ENCODE data around the gene CAMTA1.

CAMTA1 gene

GRCh38 chr1:7671146-7671465 lies 885.9 kb downstream of the CAMTA1 start:
- Histone ChIP-seq H3K27ac (ENCODE audit: low read depth, low read length) (no peak overlapping the region), H3K9me3 (ENCODE audit: insufficient read depth, low read depth, low read length) (no peaks in the 10 kb centered on the region), H3K36me3 (ENCODE audit: insufficient read depth, low read length) (no peaks in the 10 kb centered on the region), H3K4me1 (ENCODE audit: insufficient read depth, low read length) (peaks cover 10% of the 10 kb centered on the region; the same call in 1 of the 2 replicates), H3K4me3 (ENCODE audit: low read length) (no peak overlapping the region), H3K9ac (ENCODE audit: low read depth, low read length) (no peak overlapping the region), H3K27me3 (ENCODE audit: insufficient read depth, low read length) (peaks cover 2% of the 10 kb centered on the region; the same call in 1 of the 2 replicates)
- 93% methylated on average over 11 of the region's 11 CpGs for WGBS

GRCh38 chr1:7671676-7672075 lies 886.4 kb downstream of the CAMTA1 start:
- peaks cover 2% of the 10 kb centered on the region; the same call in 1 of the 2 replicates for H3K27me3 ChIP-seq (ENCODE audit: insufficient read depth, low read length)
- no peaks in the 10 kb centered on the region for H3K9me3 ChIP-seq (ENCODE audit: insufficient read depth, low read depth, low read length)
- H3K27ac ChIP-seq (ENCODE audit: low read depth, low read length) = no peak overlapping the region
- H3K9ac ChIP-seq (ENCODE audit: low read depth, low read length) = no peak overlapping the region
- no peak overlapping the region for H3K4me3 ChIP-seq (ENCODE audit: low read length)
- H3K36me3 ChIP-seq (ENCODE audit: insufficient read depth, low read length) = no peaks in the 10 kb centered on the region
- WGBS = 94% methylated on average over 5 of the region's 5 CpGs
- H3K4me1 ChIP-seq (ENCODE audit: insufficient read depth, low read length) = peaks cover 10% of the 10 kb centered on the region; the same call in 1 of the 2 replicates

GRCh38 chr1:7672864-7673263 lies 887.6 kb downstream of the CAMTA1 start:
- peaks cover 8% of the 10 kb centered on the region; the same call in 1 of the 2 replicates for H3K4me1 ChIP-seq (ENCODE audit: insufficient read depth, low read length)
- H3K27me3 ChIP-seq (ENCODE audit: insufficient read depth, low read length) = peaks cover 4% of the 10 kb centered on the region; the same call in 1 of the 2 replicates
- no peak overlapping the region for H3K27ac ChIP-seq (ENCODE audit: low read depth, low read length)
- no peak overlapping the region for H3K4me3 ChIP-seq (ENCODE audit: low read length)
- H3K9ac ChIP-seq (ENCODE audit: low read depth, low read length) = no peak overlapping the region
- WGBS = 94% methylated on average over 11 of the region's 11 CpGs
- H3K9me3 ChIP-seq (ENCODE audit: insufficient read depth, low read depth, low read length) = no peaks in the 10 kb centered on the region
- H3K36me3 ChIP-seq (ENCODE audit: insufficient read depth, low read length) = no peaks in the 10 kb centered on the region

GRCh38 chr1:7674972-7675371 lies 889.7 kb downstream of the CAMTA1 start:
- Histone ChIP-seq H3K36me3 (ENCODE audit: insufficient read depth, low read length) (no peaks in the 10 kb centered on the region), H3K27me3 (ENCODE audit: insufficient read depth, low read length) (peaks cover 25% of the 10 kb centered on the region), H3K9me3 (ENCODE audit: insufficient read depth, low read depth, low read length) (no peaks in the 10 kb centered on the region), H3K9ac (ENCODE audit: low read depth, low read length) (no peak overlapping the region), H3K4me3 (ENCODE audit: low read length) (no peak overlapping the region), H3K4me1 (ENCODE audit: insufficient read depth, low read length) (peaks cover 4% of the 10 kb centered on the region; the same call in 1 of the 2 replicates), H3K27ac (ENCODE audit: low read depth, low read length) (no peak overlapping the region)
- WGBS = 77% methylated on average over 4 of the region's 4 CpGs

GRCh38 chr1:7675431-7676273 lies 890.4 kb downstream of the CAMTA1 start:
- Histone ChIP-seq H3K9me3 (ENCODE audit: insufficient read depth, low read depth, low read length) (no peaks in the 10 kb centered on the region), H3K4me1 (ENCODE audit: insufficient read depth, low read length) (no peaks in the 10 kb centered on the region), H3K9ac (ENCODE audit: low read depth, low read length) (no peak overlapping the region), H3K27ac (ENCODE audit: low read depth, low read length) (no peak overlapping the region), H3K4me3 (ENCODE audit: low read length) (no peak overlapping the region), H3K36me3 (ENCODE audit: insufficient read depth, low read length) (no peaks in the 10 kb centered on the region), H3K27me3 (ENCODE audit: insufficient read depth, low read length) (peaks cover 29% of the 10 kb centered on the region)
- 91% methylated on average over 19 of the region's 19 CpGs for WGBS

GRCh38 chr1:7676274-7676945 lies 891.2 kb downstream of the CAMTA1 start:
- WGBS = 92% methylated on average over 15 of the region's 15 CpGs
- Histone ChIP-seq H3K9ac (ENCODE audit: low read depth, low read length) (no peak overlapping the region), H3K9me3 (ENCODE audit: insufficient read depth, low read depth, low read length) (no peaks in the 10 kb centered on the region), H3K27ac (ENCODE audit: low read depth, low read length) (no peak overlapping the region), H3K27me3 (ENCODE audit: insufficient read depth, low read length) (peaks cover 37% of the 10 kb centered on the region), H3K4me1 (ENCODE audit: insufficient read depth, low read length) (no peaks in the 10 kb centered on the region), H3K4me3 (ENCODE audit: low read length) (no peak overlapping the region), H3K36me3 (ENCODE audit: insufficient read depth, low read length) (no peaks in the 10 kb centered on the region)

GRCh38 chr1:7677111-7677510 lies 891.9 kb downstream of the CAMTA1 start:
- H3K36me3 ChIP-seq (ENCODE audit: insufficient read depth, low read length) = no peaks in the 10 kb centered on the region
- no peaks in the 10 kb centered on the region for H3K9me3 ChIP-seq (ENCODE audit: insufficient read depth, low read depth, low read length)
- no peak overlapping the region for H3K4me3 ChIP-seq (ENCODE audit: low read length)
- H3K27me3 ChIP-seq (ENCODE audit: insufficient read depth, low read length) = peaks cover 37% of the 10 kb centered on the region
- H3K4me1 ChIP-seq (ENCODE audit: insufficient read depth, low read length) = no peaks in the 10 kb centered on the region
- H3K27ac ChIP-seq (ENCODE audit: low read depth, low read length) = no peak overlapping the region
- WGBS = 96% methylated on average over 7 of the region's 7 CpGs
- H3K9ac ChIP-seq (ENCODE audit: low read depth, low read length) = no peak overlapping the region

- no peak overlapping the region for H3K4me3 ChIP-seq (ENCODE audit: low read length)
- H3K36me3 ChIP-seq (ENCODE audit: insufficient read depth, low read length) = no peaks in the 10 kb centered on the region
- H3K27me3 ChIP-seq (ENCODE audit: insufficient read depth, low read length) = peaks cover 37% of the 10 kb centered on the region
- H3K27ac ChIP-seq (ENCODE audit: low read depth, low read length) = no peak overlapping the region
- no peak overlapping the region for H3K9ac ChIP-seq (ENCODE audit: low read depth, low read length)
- WGBS = 88% methylated on average over 10 of the region's 10 CpGs
- no peaks in the 10 kb centered on the region for H3K4me1 ChIP-seq (ENCODE audit: insufficient read depth, low read length)
- H3K9me3 ChIP-seq (ENCODE audit: insufficient read depth, low read depth, low read length) = no peaks in the 10 kb centered on the region
Measured at GRCh38 chr1:7677815-7678214, 892.6 kb downstream of the CAMTA1 start.

GRCh38 chr1:7678491-7679158 lies 893.4 kb downstream of the CAMTA1 start:
- WGBS = 91% methylated on average over 9 of the region's 9 CpGs
- Histone ChIP-seq H3K9me3 (ENCODE audit: insufficient read depth, low read depth, low read length) (no peaks in the 10 kb centered on the region), H3K9ac (ENCODE audit: low read depth, low read length) (no peak overlapping the region), H3K27me3 (ENCODE audit: insufficient read depth, low read length) (peaks cover 37% of the 10 kb centered on the region), H3K36me3 (ENCODE audit: insufficient read depth, low read length) (no peaks in the 10 kb centered on the region), H3K4me3 (ENCODE audit: low read length) (no peak overlapping the region), H3K27ac (ENCODE audit: low read depth, low read length) (no peak overlapping the region), H3K4me1 (ENCODE audit: insufficient read depth, low read length) (no peaks in the 10 kb centered on the region)

- H3K9me3 ChIP-seq (ENCODE audit: insufficient read depth, low read depth, low read length) = no peaks in the 10 kb centered on the region
- WGBS = 91% methylated on average over 17 of the region's 17 CpGs
- peaks cover 37% of the 10 kb centered on the region for H3K27me3 ChIP-seq (ENCODE audit: insufficient read depth, low read length)
- no peaks in the 10 kb centered on the region for H3K4me1 ChIP-seq (ENCODE audit: insufficient read depth, low read length)
- H3K4me3 ChIP-seq (ENCODE audit: low read length) = peak overlapping the region; percentile 76
- H3K9ac ChIP-seq (ENCODE audit: low read depth, low read length) = peak overlapping the region; percentile 95
- no peaks in the 10 kb centered on the region for H3K36me3 ChIP-seq (ENCODE audit: insufficient read depth, low read length)
- H3K27ac ChIP-seq (ENCODE audit: low read depth, low read length) = no peak overlapping the region
Measured at GRCh38 chr1:7679159-7679872, 894.1 kb downstream of the CAMTA1 start.

- no peaks in the 10 kb centered on the region for H3K36me3 ChIP-seq (ENCODE audit: insufficient read depth, low read length)
- peaks cover 37% of the 10 kb centered on the region for H3K27me3 ChIP-seq (ENCODE audit: insufficient read depth, low read length)
- no peaks in the 10 kb centered on the region for H3K4me1 ChIP-seq (ENCODE audit: insufficient read depth, low read length)
- no peaks in the 10 kb centered on the region for H3K9me3 ChIP-seq (ENCODE audit: insufficient read depth, low read depth, low read length)
- WGBS = 1% methylated on average over 13 of the region's 14 CpGs
- peak overlapping the region; percentile 76 for H3K4me3 ChIP-seq (ENCODE audit: low read length)
- no peak overlapping the region for H3K27ac ChIP-seq (ENCODE audit: low read depth, low read length)
- H3K9ac ChIP-seq (ENCODE audit: low read depth, low read length) = peak overlapping the region; percentile 95
Measured at GRCh38 chr1:7679873-7680206, 894.6 kb downstream of the CAMTA1 start.
